ENCODE measurements around the gene IRGQ. TPM values are rescaled to one million over a fixed set of nuclear protein-coding genes. Genes with fewer than 3 reads are reported as not detected.
A peak's percentile ranks its signal among the peaks of the same experiment; 100 is the strongest.
"Not testable (repeated sequence)": the region's sequence is repeated elsewhere in the genome, so short reads cannot be mapped to it uniquely, and the experiment has no call there.

The IRGQ gene
- total and polyA plus RNA-seq, 4 donors: 4.3 to 25.5 (median 13.8) TPM

DNA sequence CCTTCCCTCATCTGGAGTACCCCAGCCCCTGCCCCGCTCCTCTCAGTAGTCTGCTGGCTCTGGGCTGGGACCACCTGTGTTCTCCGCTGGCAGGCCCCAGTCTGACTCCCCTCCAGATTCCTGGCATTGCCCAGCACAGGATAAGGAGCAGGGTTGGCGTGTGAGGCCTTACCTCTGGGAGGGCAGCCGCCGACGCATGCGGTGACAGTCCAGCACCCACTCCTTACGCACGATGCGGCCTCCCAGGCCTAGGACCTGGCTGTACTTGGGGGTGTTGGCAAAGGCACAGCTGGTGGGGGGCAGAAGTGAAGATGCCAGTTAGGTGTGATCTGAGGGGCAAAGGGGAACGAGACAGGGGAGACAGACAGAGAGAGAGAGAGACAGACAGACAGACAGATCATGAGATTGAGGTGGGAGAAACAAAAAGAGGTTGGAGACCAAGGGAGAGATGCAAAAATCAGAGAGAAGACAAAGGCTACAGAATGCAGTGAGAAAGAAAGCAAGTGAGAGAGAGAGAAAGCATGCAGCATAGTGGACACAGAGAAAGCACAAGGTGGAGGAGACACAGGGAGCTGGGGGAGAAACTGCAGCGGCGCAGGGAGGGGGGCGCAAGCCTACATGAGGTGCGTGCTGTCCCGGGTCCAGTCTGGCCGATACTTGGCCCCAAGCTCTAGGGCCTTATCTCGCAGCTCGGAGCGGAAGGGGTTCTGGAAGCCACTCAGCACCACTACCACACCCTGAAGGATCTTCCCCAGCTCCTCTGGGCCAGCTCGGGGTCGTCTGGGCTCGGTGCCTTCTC is 44.3 kb downstream of the IRGQ start:
- intact Hi-C loops (cut with DNase I): no loop called here

GRCh38 chr19:43548706-43549105 is 47.2 kb downstream of the IRGQ start:
- Histone ChIP-seq H3K4me3 (ENCODE audit: low read length in 2 of 2) (no peak overlapping the region), H3K36me3 (ENCODE audit: control insufficient read depth in 1 of 2, insufficient read depth in 2 of 2, low read length in 1 of 2) (peaks cover 0 to 7% of the 10 kb centered on the region in 2 donors), H3K27me3 (ENCODE audit: control insufficient read depth in 1 of 2, insufficient read depth in 2 of 2, low read length in 1 of 2) (no peaks in the 10 kb centered on the region), H3K9me3 (ENCODE audit: control insufficient read depth, low read length) (no peaks in the 10 kb centered on the region), H3K27ac (ENCODE audit: low read depth in 1 of 2, low read length in 2 of 2) (no peak overlapping the region), H3K4me1 (ENCODE audit: control insufficient read depth in 1 of 2, insufficient read depth in 2 of 2, low read length in 2 of 2) (no peaks in the 10 kb centered on the region)
- ATAC-seq (ENCODE audit: low FRiP score) (no peak), DNase-seq (no peak)
- intact Hi-C loops (cut with DNase I): no loop called here
- 81 to 84% methylated on average over 2 of the region's 2 CpGs for WGBS, 2 donors

More for the DNA sequence above, 44.3 kb downstream of the IRGQ start:
- H3K4me1 ChIP-seq (ENCODE audit: control insufficient read depth in 1 of 2, insufficient read depth in 2 of 2, low read length in 2 of 2): no peaks in the 10 kb centered on the region
- DNase-seq (no peak), ATAC-seq (ENCODE audit: low FRiP score) (no peak)
- no peaks in the 10 kb centered on the region for H3K9me3 ChIP-seq (ENCODE audit: control insufficient read depth, low read length)
- H3K27ac ChIP-seq (ENCODE audit: low read depth in 1 of 2, low read length in 2 of 2): no peak overlapping the region
- H3K27me3 ChIP-seq (ENCODE audit: control insufficient read depth in 1 of 2, insufficient read depth in 2 of 2, low read length in 1 of 2): no peaks in the 10 kb centered on the region
- peaks cover 0 to 5% of the 10 kb centered on the region in 2 donors for H3K36me3 ChIP-seq (ENCODE audit: control insufficient read depth in 1 of 2, insufficient read depth in 2 of 2, low read length in 1 of 2)
- WGBS, 2 donors: 92 to 94% methylated on average over 23 of the region's 23 CpGs
- no peak overlapping the region for H3K4me3 ChIP-seq (ENCODE audit: low read length in 2 of 2)

DNA sequence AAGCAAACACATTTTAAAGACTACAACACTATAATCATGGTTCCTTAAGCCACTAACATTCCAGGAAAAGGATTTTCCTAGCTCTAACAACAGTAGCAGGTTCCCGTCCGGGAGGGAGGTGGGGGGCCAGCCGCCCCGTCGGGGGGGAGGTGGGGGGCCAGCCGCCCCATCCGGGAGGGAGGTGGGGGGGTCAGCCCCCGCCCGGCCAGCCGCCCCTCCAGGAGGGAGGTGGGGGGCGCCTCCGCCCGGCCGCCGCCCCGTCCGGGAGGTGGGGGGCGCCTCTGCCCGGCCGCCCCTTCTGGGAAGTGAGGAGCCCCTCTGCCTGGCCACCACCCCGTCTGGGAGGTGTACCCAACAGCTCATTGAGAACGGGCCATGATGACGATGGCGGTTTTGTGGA is 48.0 kb downstream of the IRGQ start:
- H3K27ac ChIP-seq (ENCODE audit: low read depth in 1 of 2, low read length in 2 of 2); DNase-seq; H3K36me3 ChIP-seq (ENCODE audit: control insufficient read depth in 1 of 2, insufficient read depth in 2 of 2, low read length in 1 of 2); H3K4me1 ChIP-seq (ENCODE audit: control insufficient read depth in 1 of 2, insufficient read depth in 2 of 2, low read length in 2 of 2); intact Hi-C loops (cut with DNase I); H3K9me3 ChIP-seq (ENCODE audit: control insufficient read depth, low read length); H3K27me3 ChIP-seq (ENCODE audit: control insufficient read depth in 1 of 2, insufficient read depth in 2 of 2, low read length in 1 of 2); ATAC-seq (ENCODE audit: low FRiP score); H3K4me3 ChIP-seq (ENCODE audit: low read length in 2 of 2): not testable (repeated sequence)
- WGBS, 2 donors: 85 to 88% methylated on average over 15 to 20 of the region's 24 CpGs

DNA sequence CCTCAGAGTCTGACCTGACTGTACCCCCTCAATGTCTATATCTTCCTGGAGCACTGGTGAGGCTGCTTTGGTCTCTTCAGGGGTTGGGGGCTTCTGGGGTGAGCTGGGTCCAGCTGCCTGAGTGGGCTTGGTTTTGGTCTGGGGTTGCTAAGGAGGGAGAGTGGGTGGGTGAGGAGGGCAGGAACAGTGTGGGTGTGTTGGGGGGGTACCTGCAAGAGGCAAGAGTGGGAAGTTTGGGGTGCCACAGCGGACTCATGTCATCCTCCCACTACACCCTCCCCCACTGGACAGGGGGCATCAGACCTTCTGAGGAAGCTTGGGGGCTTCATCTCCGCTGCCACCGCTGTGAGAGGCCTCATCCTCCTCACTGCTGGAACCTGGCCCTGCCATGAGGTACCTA is 49.4 kb downstream of the IRGQ start:
- ATAC-seq (ENCODE audit: low FRiP score): no peak
- 98 to 100% methylated on average over 3 of the region's 3 CpGs for WGBS, 2 donors

GRCh38 chr19:43545981-43546380 is 50.0 kb downstream of the IRGQ start:
- H3K27me3 ChIP-seq (ENCODE audit: control insufficient read depth in 1 of 2, insufficient read depth in 2 of 2, low read length in 1 of 2): no peaks in the 10 kb centered on the region
- 47 to 62% methylated on average over 2 of the region's 2 CpGs for WGBS, 2 donors
- H3K27ac ChIP-seq (ENCODE audit: low read depth in 1 of 2, low read length in 2 of 2): no peak overlapping the region
- H3K4me3 ChIP-seq (ENCODE audit: low read length in 2 of 2): no peak overlapping the region
- intact Hi-C loops (cut with DNase I): no loop called here
- H3K4me1 ChIP-seq (ENCODE audit: control insufficient read depth in 1 of 2, insufficient read depth in 2 of 2, low read length in 2 of 2): no peaks in the 10 kb centered on the region
- ATAC-seq (ENCODE audit: low FRiP score) (no peak), DNase-seq (no peak)
- H3K36me3 ChIP-seq (ENCODE audit: control insufficient read depth in 1 of 2, insufficient read depth in 2 of 2, low read length in 1 of 2): peaks cover 3% of the 10 kb centered on the region in 2 donors
- H3K9me3 ChIP-seq (ENCODE audit: control insufficient read depth, low read length): no peaks in the 10 kb centered on the region

More for the DNA sequence above, 49.4 kb downstream of the IRGQ start:
- Histone ChIP-seq H3K36me3 (ENCODE audit: control insufficient read depth in 1 of 2, insufficient read depth in 2 of 2, low read length in 1 of 2) (peaks cover 1 to 5% of the 10 kb centered on the region in 2 donors), H3K4me3 (ENCODE audit: low read length in 2 of 2) (no peak overlapping the region), H3K27ac (ENCODE audit: low read depth in 1 of 2, low read length in 2 of 2) (no peak overlapping the region), H3K4me1 (ENCODE audit: control insufficient read depth in 1 of 2, insufficient read depth in 2 of 2, low read length in 2 of 2) (no peaks in the 10 kb centered on the region), H3K27me3 (ENCODE audit: control insufficient read depth in 1 of 2, insufficient read depth in 2 of 2, low read length in 1 of 2) (no peaks in the 10 kb centered on the region), H3K9me3 (ENCODE audit: control insufficient read depth, low read length) (no peaks in the 10 kb centered on the region)
- intact Hi-C loops (cut with DNase I): no loop called here
- DNase-seq: no peak

DNA sequence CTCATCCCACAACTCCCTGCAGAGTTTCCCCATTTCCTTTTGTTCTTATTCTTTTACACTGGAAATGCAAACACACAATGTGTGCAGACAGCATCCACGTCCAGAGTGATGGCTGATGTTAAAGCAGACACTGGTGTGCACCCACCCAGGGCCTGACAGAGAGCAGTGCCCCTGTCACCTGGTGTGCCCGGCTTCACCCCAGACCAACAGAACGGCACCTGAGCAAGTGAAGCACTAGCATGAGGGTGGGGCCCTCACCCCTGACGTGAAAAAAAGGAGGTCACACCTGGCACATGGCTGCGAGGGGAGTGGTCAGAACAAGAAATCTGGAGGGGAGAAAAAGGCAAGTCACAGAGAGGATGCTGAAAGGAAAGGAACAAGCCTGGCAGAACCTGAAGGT is 50.7 kb downstream of the IRGQ start:
- no peaks in the 10 kb centered on the region for H3K9me3 ChIP-seq (ENCODE audit: control insufficient read depth, low read length)
- peaks cover 3 to 4% of the 10 kb centered on the region in 2 donors for H3K36me3 ChIP-seq (ENCODE audit: control insufficient read depth in 1 of 2, insufficient read depth in 2 of 2, low read length in 1 of 2)
- ATAC-seq (ENCODE audit: low FRiP score) (no peak), DNase-seq (no peak)
- H3K4me1 ChIP-seq (ENCODE audit: control insufficient read depth in 1 of 2, insufficient read depth in 2 of 2, low read length in 2 of 2): no peaks in the 10 kb centered on the region
- H3K4me3 ChIP-seq (ENCODE audit: low read length in 2 of 2): no peak overlapping the region
- no peak overlapping the region for H3K27ac ChIP-seq (ENCODE audit: low read depth in 1 of 2, low read length in 2 of 2)
- no peaks in the 10 kb centered on the region for H3K27me3 ChIP-seq (ENCODE audit: control insufficient read depth in 1 of 2, insufficient read depth in 2 of 2, low read length in 1 of 2)
- intact Hi-C loops (cut with DNase I): no loop called here
- 82 to 88% methylated on average over 5 of the region's 5 CpGs for WGBS, 2 donors

DNA sequence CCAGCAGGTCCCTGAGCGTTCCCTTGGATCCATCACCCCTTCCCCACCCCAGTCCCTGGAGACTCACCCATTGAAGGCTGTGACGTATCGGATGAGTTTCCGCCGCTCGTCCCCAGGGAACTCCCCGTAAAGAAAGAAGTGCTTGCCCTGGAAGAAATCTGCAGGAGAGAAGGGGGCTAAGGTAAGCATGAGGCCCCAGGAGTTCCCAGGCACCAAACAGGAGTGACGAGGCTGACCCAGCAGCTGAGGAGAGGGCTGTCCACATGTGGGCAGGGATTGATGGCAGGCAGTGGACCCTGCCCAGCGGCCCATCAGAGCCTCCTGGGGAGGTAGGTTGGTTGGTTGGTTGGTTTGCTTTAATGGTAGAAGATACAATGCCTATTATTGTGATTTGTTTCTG is 51.9 kb downstream of the IRGQ start:
- Histone ChIP-seq H3K27me3 (ENCODE audit: control insufficient read depth in 1 of 2, insufficient read depth in 2 of 2, low read length in 1 of 2) (no peaks in the 10 kb centered on the region), H3K27ac (ENCODE audit: low read depth in 1 of 2, low read length in 2 of 2) (no peak overlapping the region), H3K9me3 (ENCODE audit: control insufficient read depth, low read length) (no peaks in the 10 kb centered on the region), H3K4me3 (ENCODE audit: low read length in 2 of 2) (no peak overlapping the region), H3K4me1 (ENCODE audit: control insufficient read depth in 1 of 2, insufficient read depth in 2 of 2, low read length in 2 of 2) (no peaks in the 10 kb centered on the region), H3K36me3 (ENCODE audit: control insufficient read depth in 1 of 2, insufficient read depth in 2 of 2, low read length in 1 of 2) (peaks cover 3 to 4% of the 10 kb centered on the region in 2 donors)
- intact Hi-C loops (cut with DNase I): no loop called here
- 95 to 96% methylated on average over 9 of the region's 9 CpGs for WGBS, 2 donors
- ATAC-seq (ENCODE audit: low FRiP score) (no peak), DNase-seq (no peak)

DNA sequence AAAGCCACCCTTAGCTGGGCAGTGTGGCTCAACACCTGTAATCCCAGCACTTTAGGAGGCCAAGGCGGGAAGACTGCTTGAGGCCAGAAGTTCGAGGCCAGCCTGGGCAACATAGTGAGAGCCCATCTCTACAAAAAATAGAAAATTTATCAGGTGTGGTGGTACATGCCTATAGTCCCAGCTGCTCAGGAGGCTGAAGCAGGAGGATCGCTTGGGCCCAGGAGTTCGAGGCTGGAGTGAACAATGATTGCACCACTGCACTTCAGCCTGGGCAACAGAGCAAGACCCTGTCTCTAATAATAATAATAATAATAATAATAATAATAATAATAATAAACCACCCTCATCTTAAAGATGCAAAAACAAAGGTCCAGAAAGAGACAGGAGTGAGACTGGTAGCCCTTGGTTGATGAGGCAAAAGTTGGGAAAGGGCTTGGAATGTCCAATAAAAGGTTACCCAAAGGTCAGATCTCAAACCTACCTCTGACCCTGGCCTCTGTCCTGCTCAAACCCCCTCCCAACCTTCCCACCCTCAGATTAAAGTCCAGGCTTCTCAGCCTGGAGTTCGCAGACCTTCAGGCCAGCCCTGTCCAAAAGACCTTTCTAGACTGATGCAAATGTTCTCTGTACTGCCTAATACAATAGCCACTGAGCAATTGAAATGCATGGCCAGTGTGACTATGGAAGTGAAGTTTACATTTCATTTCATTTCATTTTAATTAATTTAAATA is 53.8 kb downstream of the IRGQ start:
- WGBS, 2 donors: 96 to 99% methylated on average over 5 of the region's 5 CpGs
- intact Hi-C loops (cut with DNase I): no loop called here
- H3K27me3 ChIP-seq (ENCODE audit: control insufficient read depth in 1 of 2, insufficient read depth in 2 of 2, low read length in 1 of 2): no peaks in the 10 kb centered on the region
- peaks cover 3 to 4% of the 10 kb centered on the region in 2 donors for H3K36me3 ChIP-seq (ENCODE audit: control insufficient read depth in 1 of 2, insufficient read depth in 2 of 2, low read length in 1 of 2)
- H3K9me3 ChIP-seq (ENCODE audit: control insufficient read depth, low read length): no peaks in the 10 kb centered on the region
- H3K4me3 ChIP-seq (ENCODE audit: low read length in 2 of 2): no peak overlapping the region
- no peak for DNase-seq
- ATAC-seq (ENCODE audit: low FRiP score): no peak
- H3K4me1 ChIP-seq (ENCODE audit: control insufficient read depth in 1 of 2, insufficient read depth in 2 of 2, low read length in 2 of 2): no peaks in the 10 kb centered on the region
- H3K27ac ChIP-seq (ENCODE audit: low read depth in 1 of 2, low read length in 2 of 2): no peak overlapping the region

GRCh38 chr19:43540381-43540780 is 55.6 kb downstream of the IRGQ start:
- WGBS, 2 donors: 97 to 98% methylated on average over 3 of the region's 3 CpGs
- peaks cover 3% of the 10 kb centered on the region in 2 donors for H3K36me3 ChIP-seq (ENCODE audit: control insufficient read depth in 1 of 2, insufficient read depth in 2 of 2, low read length in 1 of 2)
- ATAC-seq (ENCODE audit: low FRiP score): no peak

More at GRCh38 chr19:43540381-43540780, 55.6 kb downstream of the IRGQ start:
- H3K27ac ChIP-seq (ENCODE audit: low read depth in 1 of 2, low read length in 2 of 2): no peak overlapping the region
- H3K27me3 ChIP-seq (ENCODE audit: control insufficient read depth in 1 of 2, insufficient read depth in 2 of 2, low read length in 1 of 2): no peaks in the 10 kb centered on the region
- no peak overlapping the region for H3K4me3 ChIP-seq (ENCODE audit: low read length in 2 of 2)
- peak in 1 of 2 donors; percentile 16 for DNase-seq
- no peaks in the 10 kb centered on the region for H3K9me3 ChIP-seq (ENCODE audit: control insufficient read depth, low read length)
- intact Hi-C loops (cut with DNase I): no loop called here
- no peaks in the 10 kb centered on the region for H3K4me1 ChIP-seq (ENCODE audit: control insufficient read depth in 1 of 2, insufficient read depth in 2 of 2, low read length in 2 of 2)

Measured in aorta (tissue), 5 donors.